ENCODE data around the gene EML6.

EML6 gene

GRCh38 chr2:54722641-54723040, 821 bp upstream of the EML6 start:
- DNase-seq = no peak
- H3K9me3 Mint-ChIP-seq = no peaks in the 10 kb centered on the region
- peaks cover 28% of the 10 kb centered on the region for H3K4me1 Mint-ChIP-seq (ENCODE audit: low read depth)
- H3K4me3 Mint-ChIP-seq = peak overlapping the region; percentile 90
- H3K36me3 Mint-ChIP-seq (ENCODE audit: low read depth) = peaks cover 2% of the 10 kb centered on the region
- H3K27ac Mint-ChIP-seq = peak overlapping the region; percentile 82
- H3K27me3 Mint-ChIP-seq = peaks cover 63% of the 10 kb centered on the region

DNA sequence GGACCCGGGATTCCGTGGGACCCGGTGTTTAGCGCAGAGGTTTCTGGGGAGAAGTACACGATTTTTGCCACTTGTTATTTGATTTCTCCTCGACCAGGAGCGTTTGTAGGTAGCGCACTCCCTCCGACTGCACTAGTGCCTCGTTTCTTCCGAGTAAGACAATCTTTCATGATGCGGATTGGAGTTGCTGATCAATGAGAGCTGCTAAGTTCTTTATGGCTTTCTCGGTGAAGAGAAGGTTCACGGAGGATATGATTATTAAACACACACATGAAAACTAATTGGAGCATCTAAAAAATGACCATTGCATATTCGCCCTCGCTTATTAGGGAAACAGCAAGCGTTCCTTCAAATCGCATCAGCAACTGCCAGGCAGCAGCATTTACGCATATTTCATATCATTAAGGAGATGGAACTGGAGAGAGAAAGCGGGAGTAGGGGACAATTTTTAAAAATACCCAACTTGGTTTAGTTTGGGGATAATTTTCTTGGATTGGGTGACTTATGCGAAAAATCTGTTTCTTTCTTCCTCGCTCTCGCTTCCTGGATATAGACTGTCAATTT, 616 bp downstream of the EML6 start:
- Mint-ChIP-seq H3K27ac (no peak overlapping the region), H3K36me3 (ENCODE audit: low read depth) (peaks cover 2% of the 10 kb centered on the region), H3K9me3 (no peaks in the 10 kb centered on the region), H3K4me1 (ENCODE audit: low read depth) (peaks cover 28% of the 10 kb centered on the region), H3K27me3 (peaks cover 54% of the 10 kb centered on the region), H3K4me3 (peak overlapping the region; percentile 90)
- no peak for DNase-seq

DNA sequence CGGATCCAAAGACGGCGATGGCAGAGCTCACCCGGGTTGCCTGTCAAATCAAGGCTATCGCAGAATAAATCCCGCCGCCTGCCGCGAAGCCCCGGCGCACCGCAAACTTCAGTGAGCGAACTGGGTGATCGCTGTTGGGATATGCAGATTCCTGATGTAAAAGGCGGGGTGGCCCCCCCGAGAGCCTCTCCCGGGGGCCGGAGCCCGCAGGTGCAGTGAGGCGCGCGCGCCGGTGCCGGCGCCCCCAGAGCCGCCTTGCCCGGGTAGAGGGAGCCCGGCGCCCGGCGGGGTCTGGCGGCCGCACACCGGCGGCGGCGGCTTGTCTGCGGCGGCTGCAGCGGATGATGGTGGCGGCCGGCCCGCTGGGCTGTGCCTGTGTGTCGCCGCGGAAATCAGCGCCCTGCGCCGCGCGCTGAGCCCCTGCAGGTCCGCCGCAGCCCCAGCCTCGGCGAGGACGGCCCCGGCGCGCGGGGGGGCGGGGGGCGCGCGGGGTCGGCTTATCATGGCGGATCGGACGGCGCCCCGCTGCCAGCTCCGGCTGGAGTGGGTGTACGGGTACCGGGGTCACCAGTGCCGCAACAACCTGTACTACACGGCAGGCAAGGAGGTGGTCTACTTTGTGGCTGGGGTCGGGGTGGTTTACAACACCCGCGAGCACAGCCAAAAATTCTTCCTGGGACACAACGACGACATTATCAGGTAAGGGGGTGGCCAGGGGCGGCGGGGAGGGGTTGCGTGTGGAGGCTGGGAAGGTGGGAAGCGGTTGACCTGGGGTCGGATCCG, 1.3 kb downstream of the EML6 start:
- peak; percentile 62 for DNase-seq
- Mint-ChIP-seq H3K27ac (no peak overlapping the region), H3K4me3 (peak overlapping the region; percentile 90), H3K4me1 (ENCODE audit: low read depth) (peaks cover 28% of the 10 kb centered on the region), H3K9me3 (no peaks in the 10 kb centered on the region), H3K27me3 (peaks cover 56% of the 10 kb centered on the region), H3K36me3 (ENCODE audit: low read depth) (peaks cover 2% of the 10 kb centered on the region)

GRCh38 chr2:54725343-54726099, 2.1 kb downstream of the EML6 start:
- Mint-ChIP-seq H3K4me3 (peak overlapping the region; percentile 74), H3K9me3 (no peaks in the 10 kb centered on the region), H3K4me1 (ENCODE audit: low read depth) (peaks cover 28% of the 10 kb centered on the region), H3K27ac (no peak overlapping the region), H3K27me3 (peaks cover 50% of the 10 kb centered on the region), H3K36me3 (ENCODE audit: low read depth) (peaks cover 2% of the 10 kb centered on the region)
- no peak for DNase-seq

- H3K9me3 Mint-ChIP-seq = no peaks in the 10 kb centered on the region
- no peak for DNase-seq
- peaks cover 2% of the 10 kb centered on the region for H3K36me3 Mint-ChIP-seq (ENCODE audit: low read depth)
- H3K4me3 Mint-ChIP-seq = no peak overlapping the region
- no peak overlapping the region for H3K27ac Mint-ChIP-seq
- peaks cover 28% of the 10 kb centered on the region for H3K4me1 Mint-ChIP-seq (ENCODE audit: low read depth)
- peaks cover 46% of the 10 kb centered on the region for H3K27me3 Mint-ChIP-seq
These were observed 3.0 kb downstream of the EML6 start for GRCh38 chr2:54726431-54726830.

GRCh38 chr2:54726940-54727339, 3.5 kb downstream of the EML6 start:
- Mint-ChIP-seq H3K27me3 (peaks cover 47% of the 10 kb centered on the region), H3K4me3 (no peak overlapping the region), H3K36me3 (ENCODE audit: low read depth) (peaks cover 2% of the 10 kb centered on the region), H3K27ac (no peak overlapping the region), H3K4me1 (ENCODE audit: low read depth) (peaks cover 28% of the 10 kb centered on the region), H3K9me3 (no peaks in the 10 kb centered on the region)
- DNase-seq = no peak

DNA sequence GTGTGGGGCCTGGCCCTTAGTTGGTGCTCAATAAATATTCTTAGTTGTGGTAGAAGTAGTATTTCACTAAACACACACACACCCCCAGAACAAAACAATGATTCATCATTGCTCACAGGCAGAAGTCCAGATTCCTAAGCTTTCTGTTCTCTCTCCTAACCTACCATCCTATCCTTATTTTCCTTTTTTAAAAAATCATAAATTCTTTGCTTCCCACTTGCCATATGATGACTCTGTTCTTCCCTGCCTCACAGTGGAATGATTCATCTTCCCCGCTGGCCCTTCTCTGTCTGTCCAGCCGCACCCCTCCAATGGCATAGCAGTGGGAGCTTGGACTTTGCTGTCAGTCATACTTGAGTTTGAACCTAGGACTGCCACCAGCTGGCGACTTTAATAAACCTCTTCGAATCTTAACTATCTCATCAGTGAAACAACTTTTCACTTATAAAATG, 5.2 kb downstream of the EML6 start:
- H3K27ac Mint-ChIP-seq = no peak overlapping the region
- H3K27me3 Mint-ChIP-seq = peaks cover 55% of the 10 kb centered on the region
- no peaks in the 10 kb centered on the region for H3K36me3 Mint-ChIP-seq (ENCODE audit: low read depth)
- no peak for DNase-seq
- H3K4me3 Mint-ChIP-seq = no peak overlapping the region
- H3K4me1 Mint-ChIP-seq (ENCODE audit: low read depth) = peaks cover 21% of the 10 kb centered on the region
- H3K9me3 Mint-ChIP-seq = no peaks in the 10 kb centered on the region

DNA sequence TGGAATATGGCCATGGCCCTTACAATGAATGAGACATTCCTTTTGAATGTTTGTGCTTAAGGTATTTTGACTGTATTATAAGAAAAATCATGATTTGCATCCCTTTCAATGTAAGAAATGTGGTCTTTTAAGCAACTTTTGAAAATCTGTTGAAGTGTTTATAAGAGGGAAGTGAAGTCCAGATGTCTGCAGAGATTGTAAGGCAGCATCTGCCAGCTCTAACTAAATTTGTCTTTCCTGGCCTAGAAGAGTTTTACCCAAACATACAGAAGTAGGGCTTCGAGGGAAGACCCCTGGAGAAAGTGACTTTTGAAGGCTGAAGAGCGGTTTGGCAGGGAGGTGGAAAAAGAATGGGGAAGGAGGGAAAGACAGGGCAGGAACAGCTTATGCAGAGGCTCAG, 12.2 kb downstream of the EML6 start:
- no peaks in the 10 kb centered on the region for H3K9me3 Mint-ChIP-seq
- no peaks in the 10 kb centered on the region for H3K4me1 Mint-ChIP-seq (ENCODE audit: low read depth)
- peaks cover 13% of the 10 kb centered on the region for H3K27me3 Mint-ChIP-seq
- H3K4me3 Mint-ChIP-seq = no peak overlapping the region
- H3K27ac Mint-ChIP-seq = no peak overlapping the region
- DNase-seq = no peak
- no peaks in the 10 kb centered on the region for H3K36me3 Mint-ChIP-seq (ENCODE audit: low read depth)

DNA sequence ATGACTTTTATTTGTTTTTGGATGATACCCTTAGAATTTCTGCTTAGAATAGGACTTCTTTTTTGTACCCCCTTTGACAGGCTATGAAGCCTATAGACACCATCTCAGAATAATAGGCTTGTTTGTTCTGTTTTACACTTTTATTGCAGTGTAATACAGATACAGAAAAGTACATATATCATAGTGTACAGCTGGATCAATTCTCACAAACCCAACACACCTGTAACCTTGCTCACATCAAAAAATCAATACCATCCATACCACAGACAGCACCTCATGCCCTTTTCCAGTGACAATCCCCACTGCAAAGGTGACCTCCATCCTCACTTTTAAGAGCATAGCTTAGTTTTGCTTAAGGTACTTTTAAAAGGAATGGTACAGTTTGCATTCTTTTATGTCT, 14.8 kb downstream of the EML6 start:
- H3K27ac Mint-ChIP-seq = no peak overlapping the region
- no peaks in the 10 kb centered on the region for H3K4me1 Mint-ChIP-seq (ENCODE audit: low read depth)
- H3K4me3 Mint-ChIP-seq = no peak overlapping the region
- peaks cover 11% of the 10 kb centered on the region for H3K27me3 Mint-ChIP-seq
- H3K9me3 Mint-ChIP-seq = no peaks in the 10 kb centered on the region
- H3K36me3 Mint-ChIP-seq (ENCODE audit: low read depth) = no peaks in the 10 kb centered on the region
- no peak for DNase-seq

GRCh38 chr2:54740333-54740732, 16.9 kb downstream of the EML6 start:
- Mint-ChIP-seq H3K27ac (no peak overlapping the region), H3K9me3 (no peaks in the 10 kb centered on the region), H3K36me3 (ENCODE audit: low read depth) (no peaks in the 10 kb centered on the region), H3K27me3 (peaks cover 5% of the 10 kb centered on the region), H3K4me3 (no peak overlapping the region), H3K4me1 (ENCODE audit: low read depth) (no peaks in the 10 kb centered on the region)
- no peak for DNase-seq

- Mint-ChIP-seq H3K4me3 (no peak overlapping the region), H3K27ac (no peak overlapping the region), H3K9me3 (no peaks in the 10 kb centered on the region), H3K36me3 (ENCODE audit: low read depth) (no peaks in the 10 kb centered on the region), H3K4me1 (ENCODE audit: low read depth) (no peaks in the 10 kb centered on the region), H3K27me3 (peaks cover 5% of the 10 kb centered on the region)
- no peak for DNase-seq
These were observed 17.8 kb downstream of the EML6 start for GRCh38 chr2:54741250-54741649.

DNA sequence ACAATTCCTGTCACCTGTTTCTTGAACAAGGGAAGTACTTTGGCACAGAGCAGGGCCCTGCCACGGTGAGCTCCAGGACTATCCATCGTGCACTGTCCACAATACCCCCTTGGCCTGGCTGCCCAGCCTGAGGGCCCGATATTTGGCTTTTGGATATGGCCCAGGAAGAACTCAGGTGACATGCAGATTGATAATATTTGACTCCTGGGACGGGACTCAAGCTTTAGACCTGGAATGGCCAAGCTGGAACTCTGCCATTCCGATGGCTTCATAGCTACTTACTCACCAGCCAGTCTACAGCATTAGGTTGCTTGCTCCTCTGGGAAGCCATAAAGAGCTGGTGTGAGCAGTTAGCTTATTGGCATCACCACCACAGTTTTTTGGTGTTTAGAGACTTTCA, 26.6 kb downstream of the EML6 start:
- Mint-ChIP-seq H3K4me1 (ENCODE audit: low read depth) (no peaks in the 10 kb centered on the region), H3K27me3 (no peaks in the 10 kb centered on the region), H3K4me3 (no peak overlapping the region), H3K36me3 (ENCODE audit: low read depth) (no peaks in the 10 kb centered on the region), H3K27ac (no peak overlapping the region), H3K9me3 (no peaks in the 10 kb centered on the region)
- DNase-seq = no peak

DNA sequence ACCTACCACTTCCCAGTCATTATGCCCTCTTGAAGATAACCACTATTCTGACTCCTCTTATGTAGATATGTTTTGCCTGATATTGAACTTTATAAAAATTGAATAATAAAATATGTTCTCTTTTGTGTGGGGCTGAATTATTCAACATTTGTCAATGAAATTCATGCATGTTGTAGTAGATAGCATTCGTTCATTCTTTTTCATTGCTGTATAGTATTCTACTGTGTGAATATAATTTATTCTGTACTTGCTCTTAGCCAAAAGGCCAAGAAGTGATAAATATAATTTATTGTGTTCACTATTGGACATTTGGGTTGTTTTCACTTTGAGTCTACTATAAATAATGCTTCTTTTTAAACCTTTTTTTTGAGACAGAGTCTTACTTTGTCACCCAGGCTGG, 29.0 kb downstream of the EML6 start:
- no peaks in the 10 kb centered on the region for H3K27me3 Mint-ChIP-seq
- no peak for DNase-seq
- H3K9me3 Mint-ChIP-seq = no peaks in the 10 kb centered on the region
- H3K4me3 Mint-ChIP-seq = no peak overlapping the region
- H3K36me3 Mint-ChIP-seq (ENCODE audit: low read depth) = no peaks in the 10 kb centered on the region
- no peak overlapping the region for H3K27ac Mint-ChIP-seq
- H3K4me1 Mint-ChIP-seq (ENCODE audit: low read depth) = peaks cover 4% of the 10 kb centered on the region

GRCh38 chr2:54755641-54756326, 32.3 kb downstream of the EML6 start:
- Mint-ChIP-seq H3K4me1 (ENCODE audit: low read depth) (peaks cover 15% of the 10 kb centered on the region), H3K27me3 (no peaks in the 10 kb centered on the region), H3K4me3 (no peak overlapping the region), H3K27ac (no peak overlapping the region), H3K9me3 (no peaks in the 10 kb centered on the region), H3K36me3 (ENCODE audit: low read depth) (no peaks in the 10 kb centered on the region)
- DNase-seq = no peak
